HL-60 (cell line): ENCODE measurements around the gene RCAN3.

ENCODE experiments used
- DNase-seq, 2 experiments: peaks; one replicate each; pipeline ENCODE4 v3.0.0-alpha.2; 2010 to 2020; ENCODE audit warnings: low read depth in 1 of 2, low spot score in 1 of 2
- H3K27ac ChIP-seq: fragments of 250-450 bp; sonication (Bioruptor Pico); replicated peaks from 2 replicates; pipeline ENCODE4 v1.5.1; 2020; ENCODE audit warnings: mild to moderate bottlenecking, moderate library complexity
- H3K27me3 ChIP-seq: fragments of 250-450 bp; sonication (Bioruptor Pico); 2 replicates; pipeline ENCODE4 v1.5.1; 2021; ENCODE audit warnings: mild to moderate bottlenecking, moderate library complexity; ENCODE audit not compliant: insufficient read depth, poor library complexity, severe bottlenecking
- H3K4me3 ChIP-seq: replicated peaks from 2 replicates; pipeline ENCODE4 v1.5.1; 2011; ENCODE audit warnings: mild to moderate bottlenecking, control low read depth, low read length; ENCODE audit not compliant: insufficient read depth
- CTCF ChIP-seq: IDR thresholded peaks from one replicate; pipeline ENCODE4 v1.5.1; 2011; ENCODE audit warnings: low read length, control low read depth, inconsistent platforms; ENCODE audit not compliant: insufficient read depth
- GABPA ChIP-seq: IDR thresholded peaks from 2 replicates; pipeline ENCODE4 v1.6.1; 2012; ENCODE audit warnings: low read depth
- POLR2AphosphoS5 ChIP-seq: IDR thresholded peaks from 2 replicates; pipeline ENCODE4 v1.6.1; 2012; ENCODE audit warnings: low read depth
- REST ChIP-seq: IDR thresholded peaks from 2 replicates; pipeline ENCODE4 v1.6.1; 2012; ENCODE audit warnings: low read depth; ENCODE audit not compliant: insufficient replicate concordance
- SPI1 ChIP-seq: IDR thresholded peaks from 2 replicates; pipeline ENCODE4 v1.6.1; 2012; ENCODE audit warnings: low read depth, mild to moderate bottlenecking, borderline replicate concordance

RCAN3 gene

GRCh38 chr1:24556414-24556795 lies 53.8 kb downstream of the RCAN3 start:
- H3K27ac ChIP-seq: no peak overlapping the region
- no peak overlapping the region for H3K4me3 ChIP-seq
- H3K27me3 ChIP-seq: peaks cover 30% of the 10 kb centered on the region
- TF ChIP-seq REST (no peak), POLR2AphosphoS5 (no peak), GABPA (no peak), CTCF (no peak), SPI1 (no peak)
- no peak for DNase-seq

GRCh38 chr1:24557220-24557619 lies 54.6 kb downstream of the RCAN3 start:
- Histone ChIP-seq H3K27ac (no peak overlapping the region), H3K4me3 (no peak overlapping the region), H3K27me3 (peaks cover 30% of the 10 kb centered on the region)
- no peak for TF ChIP-seq SPI1
- TF ChIP-seq POLR2AphosphoS5: no peak
- no peak for TF ChIP-seq REST
- TF ChIP-seq GABPA: no peak
- no peak for TF ChIP-seq CTCF
- DNase-seq: no peak

- TF ChIP-seq CTCF (no peak), SPI1 (no peak), POLR2AphosphoS5 (no peak), REST (no peak), GABPA (no peak)
- Histone ChIP-seq H3K27ac (no peak overlapping the region), H3K4me3 (no peak overlapping the region), H3K27me3 (peaks cover 30% of the 10 kb centered on the region)
- no peak for DNase-seq
These were observed 55.1 kb downstream of the RCAN3 start for GRCh38 chr1:24557711-24558131.
